GM12891 (cell line): ENCODE data around the gene ECM2.

Source experiments
- POLR2A ChIP-seq: IDR thresholded peaks from 2 replicates; pipeline ENCODE4 v1.6.1; 2011; ENCODE audit warnings: low read depth, low read length, control low read depth
- POLR2AphosphoS5 ChIP-seq: IDR thresholded peaks from 2 replicates; pipeline ENCODE4 v1.6.1; 2011; ENCODE audit warnings: low read depth, low read length, control low read depth

DNA sequence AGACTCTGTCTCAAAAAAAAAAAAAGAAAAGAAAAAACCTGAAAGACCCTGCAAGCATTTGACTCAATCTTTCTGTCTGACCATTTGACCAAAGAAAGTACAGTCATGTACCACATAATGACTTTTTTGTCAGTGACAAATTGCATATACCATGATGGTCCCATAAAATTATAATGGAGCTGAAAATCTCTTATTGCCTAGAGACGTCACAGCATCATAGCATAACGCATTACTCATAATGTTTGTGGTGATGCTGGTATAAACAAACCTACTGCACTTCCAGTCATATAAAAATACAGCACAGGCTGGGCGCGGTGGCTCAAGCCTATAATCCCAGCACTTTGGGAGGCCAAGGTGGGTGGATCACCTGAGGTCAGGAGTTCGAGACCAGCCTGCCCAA, 10.5 kb downstream of the ECM2 start:
- TF ChIP-seq POLR2A (no peak), POLR2AphosphoS5 (no peak)
